Ectodermal cell (in vitro differentiated cells): ENCODE results near the gene BCAS1.

Experiments
- H3K27ac ChIP-seq: 2 replicates; pipeline ENCODE4 v1.7.0; 2013; ENCODE audit warnings: mild to moderate bottlenecking, low read depth, low read length; ENCODE audit not compliant: insufficient read depth, poor library complexity, severe bottlenecking
- H3K27me3 ChIP-seq: 2 replicates; pipeline ENCODE4 v1.7.0; 2013; ENCODE audit warnings: mild to moderate bottlenecking, low read length; ENCODE audit not compliant: insufficient read depth, control insufficient read depth, poor library complexity, severe bottlenecking
- H3K36me3 ChIP-seq: one replicate; pipeline ENCODE4 v1.7.0; 2013; ENCODE audit warnings: low read length; ENCODE audit not compliant: control insufficient read depth, insufficient read depth
- H3K4me1 ChIP-seq: one replicate; pipeline ENCODE4 v1.7.0; 2013; ENCODE audit warnings: low read length; ENCODE audit not compliant: control insufficient read depth, insufficient read depth
- H3K4me3 ChIP-seq: 2 replicates; pipeline ENCODE4 v1.7.0; 2013; ENCODE audit warnings: low read depth, low read length, control low read depth; ENCODE audit not compliant: insufficient read depth
- H3K9me3 ChIP-seq: 2 replicates; pipeline ENCODE4 v1.7.0; 2013; ENCODE audit warnings: mild to moderate bottlenecking, low read length, moderate library complexity; ENCODE audit not compliant: control insufficient read depth
- WGBS, 2 experiments: methylation state at CpG; one replicate each; pipeline ENCODE4 v1.1.7; 2013; ENCODE audit warnings: missing lambda C conversion rate in 2 of 2; 5-methylcytosine and 5-hydroxymethylcytosine counted together

BCAS1 gene

GRCh38 chr20:53915446-53916172 lies 154.8 kb downstream of the BCAS1 start:
- H3K4me3 ChIP-seq = peak overlapping the region; percentile 41
- no peak overlapping the region for H3K27ac ChIP-seq
- 2 to 3% methylated on average over 24 of the region's 24 CpGs for WGBS, 2 experiments
- H3K27me3 ChIP-seq = no peaks in the 10 kb centered on the region
- H3K9me3 ChIP-seq = no peaks in the 10 kb centered on the region
- peaks cover 19% of the 10 kb centered on the region for H3K4me1 ChIP-seq
- H3K36me3 ChIP-seq = no peaks in the 10 kb centered on the region

GRCh38 chr20:53914781-53915445 lies 155.5 kb downstream of the BCAS1 start:
- H3K9me3 ChIP-seq = no peaks in the 10 kb centered on the region
- no peaks in the 10 kb centered on the region for H3K36me3 ChIP-seq
- peak overlapping the region; percentile 41 for H3K4me3 ChIP-seq
- peaks cover 19% of the 10 kb centered on the region for H3K4me1 ChIP-seq
- WGBS, 2 experiments = 34 to 48% methylated on average over 5 to 6 of the region's 6 CpGs
- no peaks in the 10 kb centered on the region for H3K27me3 ChIP-seq
- H3K27ac ChIP-seq = no peak overlapping the region

- no peaks in the 10 kb centered on the region for H3K9me3 ChIP-seq
- no peaks in the 10 kb centered on the region for H3K27me3 ChIP-seq
- 67% methylated on average over 8 to 9 of the region's 9 CpGs for WGBS, 2 experiments
- H3K4me1 ChIP-seq = peaks cover 19% of the 10 kb centered on the region
- no peaks in the 10 kb centered on the region for H3K36me3 ChIP-seq
- no peak overlapping the region for H3K4me3 ChIP-seq
- H3K27ac ChIP-seq = no peak overlapping the region
These were observed 156.2 kb downstream of the BCAS1 start for GRCh38 chr20:53914091-53914780.

- no peaks in the 10 kb centered on the region for H3K36me3 ChIP-seq
- 76 to 79% methylated on average over 6 of the region's 6 CpGs for WGBS, 2 experiments
These were observed 159.1 kb downstream of the BCAS1 start for GRCh38 chr20:53911301-53911700.

GRCh38 chr20:53910351-53911002 lies 159.9 kb downstream of the BCAS1 start:
- H3K36me3 ChIP-seq = no peaks in the 10 kb centered on the region
- no peaks in the 10 kb centered on the region for H3K9me3 ChIP-seq
- peaks cover 7% of the 10 kb centered on the region for H3K4me1 ChIP-seq
- no peak overlapping the region for H3K4me3 ChIP-seq
- H3K27ac ChIP-seq = no peak overlapping the region
- H3K27me3 ChIP-seq = no peaks in the 10 kb centered on the region
- WGBS, 2 experiments = 96 to 98% methylated on average over 13 of the region's 13 CpGs

More at GRCh38 chr20:53911301-53911700, 159.1 kb downstream of the BCAS1 start:
- Histone ChIP-seq H3K4me3 (no peak overlapping the region), H3K27ac (no peak overlapping the region), H3K4me1 (peaks cover 12% of the 10 kb centered on the region), H3K9me3 (no peaks in the 10 kb centered on the region), H3K27me3 (no peaks in the 10 kb centered on the region)

GRCh38 chr20:53907968-53908751 lies 162.2 kb downstream of the BCAS1 start:
- no peaks in the 10 kb centered on the region for H3K36me3 ChIP-seq
- no peak overlapping the region for H3K27ac ChIP-seq
- H3K27me3 ChIP-seq = no peaks in the 10 kb centered on the region
- no peak overlapping the region for H3K4me3 ChIP-seq
- no peaks in the 10 kb centered on the region for H3K9me3 ChIP-seq
- H3K4me1 ChIP-seq = no peaks in the 10 kb centered on the region
- 93 to 94% methylated on average over 11 of the region's 11 CpGs for WGBS, 2 experiments

- no peaks in the 10 kb centered on the region for H3K36me3 ChIP-seq
- no peak overlapping the region for H3K4me3 ChIP-seq
- H3K4me1 ChIP-seq = peaks cover 12% of the 10 kb centered on the region
- H3K9me3 ChIP-seq = no peaks in the 10 kb centered on the region
- WGBS, 2 experiments = 96 to 98% methylated on average over 5 of the region's 5 CpGs
- H3K27me3 ChIP-seq = no peaks in the 10 kb centered on the region
- no peak overlapping the region for H3K27ac ChIP-seq
These were observed 164.6 kb downstream of the BCAS1 start for GRCh38 chr20:53905820-53906191.

GRCh38 chr20:53905019-53905819 lies 165.2 kb downstream of the BCAS1 start:
- peaks cover 18% of the 10 kb centered on the region for H3K4me1 ChIP-seq
- H3K27ac ChIP-seq = no peak overlapping the region
- H3K9me3 ChIP-seq = no peaks in the 10 kb centered on the region
- 93 to 95% methylated on average over 13 of the region's 13 CpGs for WGBS, 2 experiments
- H3K36me3 ChIP-seq = no peaks in the 10 kb centered on the region
- no peaks in the 10 kb centered on the region for H3K27me3 ChIP-seq
- no peak overlapping the region for H3K4me3 ChIP-seq

GRCh38 chr20:53904261-53904660 lies 166.1 kb downstream of the BCAS1 start:
- H3K27me3 ChIP-seq = no peaks in the 10 kb centered on the region
- no peaks in the 10 kb centered on the region for H3K36me3 ChIP-seq
- H3K4me1 ChIP-seq = peaks cover 22% of the 10 kb centered on the region
- 93 to 95% methylated on average over 3 of the region's 3 CpGs for WGBS, 2 experiments
- no peak overlapping the region for H3K27ac ChIP-seq
- no peaks in the 10 kb centered on the region for H3K9me3 ChIP-seq
- H3K4me3 ChIP-seq = no peak overlapping the region
